AG10803 (cell line): Measurements from ENCODE around the gene CTIF.

Experiments used
- DNase-seq: peaks from one replicate; pipeline ENCODE4 v3.0.0; 2010; ENCODE audit warnings: low read depth
- H3K4me3 ChIP-seq: 2 replicates; pipeline ENCODE4 v1.5.1; 2011; ENCODE audit warnings: mild to moderate bottlenecking, low read length, control low read depth
- CTCF ChIP-seq: conservative IDR thresholded peaks from 2 replicates; pipeline ENCODE4 v1.5.1; 2011; ENCODE audit warnings: mild to moderate bottlenecking, low read length, control low read depth, inconsistent platforms

Gene CTIF

GRCh38 chr18:48875314-48875941, 336.6 kb downstream of the CTIF start:
- TF ChIP-seq CTCF, result no peak
- no peak overlapping the region for H3K4me3 ChIP-seq
- DNase-seq, result no peak

- H3K4me3 ChIP-seq, result no peak overlapping the region
- TF ChIP-seq CTCF, result 0 out of 2 replicates have a peak, but pooled peaks have one; percentile 3
- DNase-seq, result no peak
Measured at GRCh38 chr18:48875942-48876511, 337.2 kb downstream of the CTIF start.

GRCh38 chr18:48876590-48876989, 337.8 kb downstream of the CTIF start:
- no peak for DNase-seq
- TF ChIP-seq CTCF, result no peak
- no peak overlapping the region for H3K4me3 ChIP-seq

- H3K4me3 ChIP-seq, result no peak overlapping the region
- TF ChIP-seq CTCF, result no peak
- DNase-seq, result no peak
Measured at GRCh38 chr18:48877941-48878340, 339.1 kb downstream of the CTIF start.

- TF ChIP-seq CTCF, result no peak
- H3K4me3 ChIP-seq, result no peak overlapping the region
- DNase-seq, result no peak
Measured at GRCh38 chr18:48878471-48878870, 339.6 kb downstream of the CTIF start.

GRCh38 chr18:48879008-48879431, 340.2 kb downstream of the CTIF start:
- TF ChIP-seq CTCF, result no peak
- H3K4me3 ChIP-seq, result no peak overlapping the region
- no peak for DNase-seq

- no peak for TF ChIP-seq CTCF
- H3K4me3 ChIP-seq, result no peak overlapping the region
- DNase-seq, result no peak
Measured at GRCh38 chr18:48880931-48881330, 342.1 kb downstream of the CTIF start.
